ENCODE measurements around the gene FBLL1. TPM values are rescaled to one million over a fixed set of nuclear protein-coding genes. Genes with fewer than 3 reads are reported as not detected.

Gene FBLL1
- total RNA-seq, 2 experiments from 2014 or later, result 0.21 TPM; not detected in 1

Small RNA genes within 50 kb of the gene (microRNA-seq; reads per million reads assigned to microRNA genes)
- gene MIR103A1 (ENCODE audit: borderline microRNAs expressed, borderline replicate concordance), result not detected
- not detected for gene MIR103B1 (ENCODE audit: borderline microRNAs expressed, borderline replicate concordance)

Other genes with a start within 250 kb of the FBLL1 start
- gene WWC1, start 237.7 kb upstream of the FBLL1 start, total RNA-seq, result 1 to 10 TPM; 1.7 to 2.1 TPM
- gene RARS1, start 42.8 kb upstream of the FBLL1 start, total RNA-seq, result 10 to 100 TPM; 80.9 to 84.0 TPM
- 10 to 100 TPM; 44.9 to 45.1 TPM for gene PANK3, start 50.1 kb downstream of the FBLL1 start, total RNA-seq